GM12878 (cell line): ENCODE results near the gene DLG4. TPM values are rescaled to one million over a fixed set of nuclear protein-coding genes. Genes with fewer than 3 reads are reported as not detected.

ENCODE experiments used
- EED ChIP-seq: sonication (generic); IDR thresholded peaks from 2 replicates; pipeline ENCODE4 v1.6.1; 2016; ENCODE audit warnings: antibody characterized with exemption, low read depth
- EZH2 ChIP-seq: IDR thresholded peaks from 2 replicates; pipeline ENCODE4 v1.6.1; 2012; ENCODE audit warnings: low read depth, mild to moderate bottlenecking, control low read depth, inconsistent platforms, low read length, borderline replicate concordance; ENCODE audit not compliant: control insufficient read depth
- FOXM1 ChIP-seq: IDR thresholded peaks from 2 replicates; pipeline ENCODE4 v1.6.1; 2012; ENCODE audit warnings: low read depth, mild to moderate bottlenecking, inconsistent platforms, low read length, moderate library complexity
- GATAD2B ChIP-seq: fragments of 450-650 bp; conservative IDR thresholded peaks from 2 replicates; pipeline ENCODE4 v1.6.1; 2017; ENCODE audit warnings: low read depth, mild to moderate bottlenecking, moderate library complexity
- HCFC1 ChIP-seq: fragments of 150-350 bp; IDR thresholded peaks from 2 replicates; pipeline ENCODE4 v1.6.1; 2014; ENCODE audit warnings: low read length
- HDAC6 ChIP-seq: fragments of 200-600 bp; sonication (generic); IDR thresholded peaks from one replicate; pipeline ENCODE4 v1.8.0; 2017; ENCODE audit warnings: antibody characterized with exemption; ENCODE audit not compliant: unreplicated experiment
- HSF1 ChIP-seq: fragments of 150-350 bp; IDR thresholded peaks from 2 replicates; pipeline ENCODE4 v1.6.1; 2014; ENCODE audit warnings: mild to moderate bottlenecking, low read depth, low read length
- MXI1 ChIP-seq: fragments of 150-350 bp; IDR thresholded peaks from 2 replicates; pipeline ENCODE4 v1.6.1; 2011; ENCODE audit warnings: low read depth, mild to moderate bottlenecking, inconsistent platforms, low read length, improper control_type of control experiment
- MYC ChIP-seq: IDR thresholded peaks from 2 replicates; pipeline ENCODE4 v1.6.1; 2011; ENCODE audit warnings: mild to moderate bottlenecking, low read length, moderate library complexity, inconsistent platforms; ENCODE audit not compliant: insufficient read depth, insufficient replicate concordance, insufficient read length, severe bottlenecking
- NR2C1 ChIP-seq: fragments of 450-650 bp; IDR thresholded peaks from 2 replicates; pipeline ENCODE4 v1.6.1; 2017; ENCODE audit warnings: antibody characterized with exemption, mild to moderate bottlenecking, moderate library complexity
- NRF1 ChIP-seq: conservative IDR thresholded peaks from 2 replicates; pipeline ENCODE4 v1.6.1; 2011; ENCODE audit warnings: mild to moderate bottlenecking, low read depth, low read length, improper control_type of control experiment
- PAX5 ChIP-seq: IDR thresholded peaks from 2 replicates; pipeline ENCODE4 v1.6.1; 2011; ENCODE audit warnings: low read depth, low read length, borderline replicate concordance
- ZNF687 ChIP-seq: fragments of 450-650 bp; IDR thresholded peaks from 2 replicates; pipeline ENCODE4 v1.6.1; 2017; ENCODE audit warnings: mild to moderate bottlenecking, moderate library complexity
- polyA plus RNA-seq, 11 experiments: library from polyadenylated mRNA; depleted of rRNA in 4 of 11; unstranded in 6 of 11; stranded (reverse) in 5 of 11; fragments of >200 nt; fragmentation: Nextera tagmentation in 4 of 11; fragmentation: Illumina TruSeq in 1 of 11; extraction: Ambion mirVana in 4 of 11; extraction: Trizol in 1 of 11; gene quantifications; 1 replicate in 1 of 11; 2 replicates in 10 of 11; pipeline versions ENCODE4 v1.2.1 to v1.2.3, GENCODE V29; 2011 to 2016; ENCODE audit warnings: inconsistent platforms in 2 of 11, missing spikeins in 2 of 11, low read depth in 1 of 11
- total RNA-seq, 4 experiments: library from RNA; depleted of rRNA in 3 of 4; stranded (reverse); fragments of >200 nt in 3 of 4; fragmentation: Illumina TruSeq in 1 of 4; extraction: Trizol in 1 of 4; gene quantifications; 2 replicates each; pipeline versions ENCODE4 v1.2.1 to v1.2.3, GENCODE V29; 2013 to 2021
- TF ChIP-seq, protein P1 (sequence below): IDR thresholded peaks from 2 replicates; pipeline ENCODE4 v1.6.1; 2011; ENCODE audit warnings: low read depth, low read length, improper control_type of control experiment, borderline replicate concordance
- TF ChIP-seq, protein P2 (sequence below): IDR thresholded peaks from 2 replicates; pipeline ENCODE4 v1.6.1; 2012; ENCODE audit warnings: improper control_type of control experiment, low read depth, low read length; ENCODE audit not compliant: insufficient replicate concordance

The DLG4 gene
- total and polyA plus RNA-seq, 10 of the 15 experiments (the other 5 are each of a cell fraction or from before 2014, with no cell fraction given), result 0.07 to 4.1 (median 1.3) TPM

GRCh38 chr17:7250695-7251627, 31.3 kb upstream of the DLG4 start (continued):
- 0 out of 2 replicates have a peak, but pooled peaks have one; percentile 11 for TF ChIP-seq NR2C1
- TF ChIP-seq, protein P1, sequence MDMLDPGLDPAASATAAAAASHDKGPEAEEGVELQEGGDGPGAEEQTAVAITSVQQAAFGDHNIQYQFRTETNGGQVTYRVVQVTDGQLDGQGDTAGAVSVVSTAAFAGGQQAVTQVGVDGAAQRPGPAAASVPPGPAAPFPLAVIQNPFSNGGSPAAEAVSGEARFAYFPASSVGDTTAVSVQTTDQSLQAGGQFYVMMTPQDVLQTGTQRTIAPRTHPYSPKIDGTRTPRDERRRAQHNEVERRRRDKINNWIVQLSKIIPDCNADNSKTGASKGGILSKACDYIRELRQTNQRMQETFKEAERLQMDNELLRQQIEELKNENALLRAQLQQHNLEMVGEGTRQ, result no peak
- no peak for TF ChIP-seq HDAC6
- TF ChIP-seq EED, result no peak
- no peak for TF ChIP-seq GATAD2B
- no peak for TF ChIP-seq FOXM1
- TF ChIP-seq EZH2, result no peak
- no peak for TF ChIP-seq HCFC1
- no peak for TF ChIP-seq MXI1
- TF ChIP-seq HSF1, result no peak
- TF ChIP-seq PAX5, result no peak
- TF ChIP-seq, protein P2, sequence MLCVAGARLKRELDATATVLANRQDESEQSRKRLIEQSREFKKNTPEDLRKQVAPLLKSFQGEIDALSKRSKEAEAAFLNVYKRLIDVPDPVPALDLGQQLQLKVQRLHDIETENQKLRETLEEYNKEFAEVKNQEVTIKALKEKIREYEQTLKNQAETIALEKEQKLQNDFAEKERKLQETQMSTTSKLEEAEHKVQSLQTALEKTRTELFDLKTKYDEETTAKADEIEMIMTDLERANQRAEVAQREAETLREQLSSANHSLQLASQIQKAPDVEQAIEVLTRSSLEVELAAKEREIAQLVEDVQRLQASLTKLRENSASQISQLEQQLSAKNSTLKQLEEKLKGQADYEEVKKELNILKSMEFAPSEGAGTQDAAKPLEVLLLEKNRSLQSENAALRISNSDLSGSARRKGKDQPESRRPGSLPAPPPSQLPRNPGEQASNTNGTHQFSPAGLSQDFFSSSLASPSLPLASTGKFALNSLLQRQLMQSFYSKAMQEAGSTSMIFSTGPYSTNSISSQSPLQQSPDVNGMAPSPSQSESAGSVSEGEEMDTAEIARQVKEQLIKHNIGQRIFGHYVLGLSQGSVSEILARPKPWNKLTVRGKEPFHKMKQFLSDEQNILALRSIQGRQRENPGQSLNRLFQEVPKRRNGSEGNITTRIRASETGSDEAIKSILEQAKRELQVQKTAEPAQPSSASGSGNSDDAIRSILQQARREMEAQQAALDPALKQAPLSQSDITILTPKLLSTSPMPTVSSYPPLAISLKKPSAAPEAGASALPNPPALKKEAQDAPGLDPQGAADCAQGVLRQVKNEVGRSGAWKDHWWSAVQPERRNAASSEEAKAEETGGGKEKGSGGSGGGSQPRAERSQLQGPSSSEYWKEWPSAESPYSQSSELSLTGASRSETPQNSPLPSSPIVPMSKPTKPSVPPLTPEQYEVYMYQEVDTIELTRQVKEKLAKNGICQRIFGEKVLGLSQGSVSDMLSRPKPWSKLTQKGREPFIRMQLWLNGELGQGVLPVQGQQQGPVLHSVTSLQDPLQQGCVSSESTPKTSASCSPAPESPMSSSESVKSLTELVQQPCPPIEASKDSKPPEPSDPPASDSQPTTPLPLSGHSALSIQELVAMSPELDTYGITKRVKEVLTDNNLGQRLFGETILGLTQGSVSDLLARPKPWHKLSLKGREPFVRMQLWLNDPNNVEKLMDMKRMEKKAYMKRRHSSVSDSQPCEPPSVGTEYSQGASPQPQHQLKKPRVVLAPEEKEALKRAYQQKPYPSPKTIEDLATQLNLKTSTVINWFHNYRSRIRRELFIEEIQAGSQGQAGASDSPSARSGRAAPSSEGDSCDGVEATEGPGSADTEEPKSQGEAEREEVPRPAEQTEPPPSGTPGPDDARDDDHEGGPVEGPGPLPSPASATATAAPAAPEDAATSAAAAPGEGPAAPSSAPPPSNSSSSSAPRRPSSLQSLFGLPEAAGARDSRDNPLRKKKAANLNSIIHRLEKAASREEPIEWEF, result no peak
- 0 out of 2 replicates have a peak, but pooled peaks have one; percentile 15 for TF ChIP-seq ZNF687
- TF ChIP-seq NRF1, result no peak
- no peak for TF ChIP-seq MYC
